HL-60 (cell line): ENCODE data around the gene NAP1L3.

Experiments used
- DNase-seq, 2 experiments: peaks; one replicate each; pipeline ENCODE4 v3.0.0-alpha.2; 2010 to 2020; ENCODE audit warnings: low read depth in 1 of 2, low spot score in 1 of 2
- H3K27ac ChIP-seq: fragments of 250-450 bp; sonication (Bioruptor Pico); replicated peaks from 2 replicates; pipeline ENCODE4 v1.5.1; 2020; ENCODE audit warnings: mild to moderate bottlenecking, moderate library complexity
- H3K27me3 ChIP-seq: fragments of 250-450 bp; sonication (Bioruptor Pico); 2 replicates; pipeline ENCODE4 v1.5.1; 2021; ENCODE audit warnings: mild to moderate bottlenecking, moderate library complexity; ENCODE audit not compliant: insufficient read depth, poor library complexity, severe bottlenecking
- H3K4me3 ChIP-seq: replicated peaks from 2 replicates; pipeline ENCODE4 v1.5.1; 2011; ENCODE audit warnings: mild to moderate bottlenecking, control low read depth, low read length; ENCODE audit not compliant: insufficient read depth
- GABPA ChIP-seq: IDR thresholded peaks from 2 replicates; pipeline ENCODE4 v1.6.1; 2012; ENCODE audit warnings: low read depth
- POLR2AphosphoS5 ChIP-seq: IDR thresholded peaks from 2 replicates; pipeline ENCODE4 v1.6.1; 2012; ENCODE audit warnings: low read depth
- SPI1 ChIP-seq: IDR thresholded peaks from 2 replicates; pipeline ENCODE4 v1.6.1; 2012; ENCODE audit warnings: low read depth, mild to moderate bottlenecking, borderline replicate concordance
- TF ChIP-seq, protein P1 (sequence below): IDR thresholded peaks from one replicate; pipeline ENCODE4 v1.5.1; 2011; ENCODE audit warnings: low read length, control low read depth, inconsistent platforms; ENCODE audit not compliant: insufficient read depth
- TF ChIP-seq, protein P2 (sequence below): IDR thresholded peaks from 2 replicates; pipeline ENCODE4 v1.6.1; 2012; ENCODE audit warnings: low read depth; ENCODE audit not compliant: insufficient replicate concordance

Gene NAP1L3

DNA sequence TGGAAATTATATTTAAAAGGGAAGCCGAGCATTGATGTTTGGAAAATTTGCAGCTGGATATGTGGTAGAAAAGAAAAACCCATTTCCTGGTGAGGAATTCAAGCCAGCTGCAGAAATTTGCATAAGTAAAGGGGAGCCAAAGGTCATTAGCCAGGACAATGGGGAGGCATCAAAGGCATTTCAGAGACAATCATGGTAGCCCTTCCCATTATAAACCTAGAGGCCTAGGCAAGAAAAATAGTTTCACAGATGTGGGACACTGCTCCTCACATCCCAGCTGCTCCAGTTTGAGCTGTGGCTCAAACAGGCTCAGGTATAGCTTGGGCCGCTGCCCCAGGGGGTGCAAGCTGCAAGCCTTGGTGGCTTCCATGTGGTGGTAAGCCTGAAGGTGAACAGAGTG lies 35.8 kb downstream of the NAP1L3 start:
- no peak overlapping the region for H3K27ac ChIP-seq
- TF ChIP-seq, protein P1, sequence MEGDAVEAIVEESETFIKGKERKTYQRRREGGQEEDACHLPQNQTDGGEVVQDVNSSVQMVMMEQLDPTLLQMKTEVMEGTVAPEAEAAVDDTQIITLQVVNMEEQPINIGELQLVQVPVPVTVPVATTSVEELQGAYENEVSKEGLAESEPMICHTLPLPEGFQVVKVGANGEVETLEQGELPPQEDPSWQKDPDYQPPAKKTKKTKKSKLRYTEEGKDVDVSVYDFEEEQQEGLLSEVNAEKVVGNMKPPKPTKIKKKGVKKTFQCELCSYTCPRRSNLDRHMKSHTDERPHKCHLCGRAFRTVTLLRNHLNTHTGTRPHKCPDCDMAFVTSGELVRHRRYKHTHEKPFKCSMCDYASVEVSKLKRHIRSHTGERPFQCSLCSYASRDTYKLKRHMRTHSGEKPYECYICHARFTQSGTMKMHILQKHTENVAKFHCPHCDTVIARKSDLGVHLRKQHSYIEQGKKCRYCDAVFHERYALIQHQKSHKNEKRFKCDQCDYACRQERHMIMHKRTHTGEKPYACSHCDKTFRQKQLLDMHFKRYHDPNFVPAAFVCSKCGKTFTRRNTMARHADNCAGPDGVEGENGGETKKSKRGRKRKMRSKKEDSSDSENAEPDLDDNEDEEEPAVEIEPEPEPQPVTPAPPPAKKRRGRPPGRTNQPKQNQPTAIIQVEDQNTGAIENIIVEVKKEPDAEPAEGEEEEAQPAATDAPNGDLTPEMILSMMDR: no peak
- TF ChIP-seq, protein P2, sequence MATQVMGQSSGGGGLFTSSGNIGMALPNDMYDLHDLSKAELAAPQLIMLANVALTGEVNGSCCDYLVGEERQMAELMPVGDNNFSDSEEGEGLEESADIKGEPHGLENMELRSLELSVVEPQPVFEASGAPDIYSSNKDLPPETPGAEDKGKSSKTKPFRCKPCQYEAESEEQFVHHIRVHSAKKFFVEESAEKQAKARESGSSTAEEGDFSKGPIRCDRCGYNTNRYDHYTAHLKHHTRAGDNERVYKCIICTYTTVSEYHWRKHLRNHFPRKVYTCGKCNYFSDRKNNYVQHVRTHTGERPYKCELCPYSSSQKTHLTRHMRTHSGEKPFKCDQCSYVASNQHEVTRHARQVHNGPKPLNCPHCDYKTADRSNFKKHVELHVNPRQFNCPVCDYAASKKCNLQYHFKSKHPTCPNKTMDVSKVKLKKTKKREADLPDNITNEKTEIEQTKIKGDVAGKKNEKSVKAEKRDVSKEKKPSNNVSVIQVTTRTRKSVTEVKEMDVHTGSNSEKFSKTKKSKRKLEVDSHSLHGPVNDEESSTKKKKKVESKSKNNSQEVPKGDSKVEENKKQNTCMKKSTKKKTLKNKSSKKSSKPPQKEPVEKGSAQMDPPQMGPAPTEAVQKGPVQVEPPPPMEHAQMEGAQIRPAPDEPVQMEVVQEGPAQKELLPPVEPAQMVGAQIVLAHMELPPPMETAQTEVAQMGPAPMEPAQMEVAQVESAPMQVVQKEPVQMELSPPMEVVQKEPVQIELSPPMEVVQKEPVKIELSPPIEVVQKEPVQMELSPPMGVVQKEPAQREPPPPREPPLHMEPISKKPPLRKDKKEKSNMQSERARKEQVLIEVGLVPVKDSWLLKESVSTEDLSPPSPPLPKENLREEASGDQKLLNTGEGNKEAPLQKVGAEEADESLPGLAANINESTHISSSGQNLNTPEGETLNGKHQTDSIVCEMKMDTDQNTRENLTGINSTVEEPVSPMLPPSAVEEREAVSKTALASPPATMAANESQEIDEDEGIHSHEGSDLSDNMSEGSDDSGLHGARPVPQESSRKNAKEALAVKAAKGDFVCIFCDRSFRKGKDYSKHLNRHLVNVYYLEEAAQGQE: no peak
- TF ChIP-seq SPI1 (no peak), POLR2AphosphoS5 (no peak), GABPA (no peak)
- H3K27me3 ChIP-seq: no peaks in the 10 kb centered on the region
- DNase-seq: no peak
- no peak overlapping the region for H3K4me3 ChIP-seq
